Brain microvascular endothelial cell (primary cell): ENCODE measurements around the gene GLT6D1.

Experiments
- DNase-seq: peaks from one replicate; pipeline ENCODE4 v3.0.0-alpha.2; 2020
- H3K27ac ChIP-seq: fragments of 250-450 bp; sonication (Bioruptor Pico); 2 replicates; pipeline ENCODE4 v1.5.1; 2020; ENCODE audit warnings: mild to moderate bottlenecking, moderate library complexity
- H3K27me3 ChIP-seq: fragments of 250-450 bp; sonication (Bioruptor Pico); replicated peaks from 2 replicates; pipeline ENCODE4 v1.5.1; 2020; ENCODE audit warnings: mild to moderate bottlenecking
- H3K36me3 ChIP-seq: fragments of 250-450 bp; sonication (Bioruptor Pico); replicated peaks from 2 replicates; pipeline ENCODE4 v1.5.1; 2020; ENCODE audit warnings: mild to moderate bottlenecking
- H3K4me3 ChIP-seq: 2 replicates; pipeline ENCODE4 v1.5.1; 2011; ENCODE audit warnings: low read depth, mild to moderate bottlenecking, control low read depth, low read length, moderate library complexity
- in situ Hi-C: cut with HindIII; loops from 2 replicates; pipeline ENCODE4 v1.10.0; 2017; ENCODE audit warnings: low sequenced_read_pairs, low pct_ligation_motif_present
- TF ChIP-seq, protein P1 (sequence below): IDR thresholded peaks from 2 replicates; pipeline ENCODE4 v1.5.1; 2011; ENCODE audit warnings: low read depth, mild to moderate bottlenecking, moderate library complexity, low read length, control low read depth, inconsistent platforms; ENCODE audit errors: missing control alignments

GLT6D1 gene

DNA sequence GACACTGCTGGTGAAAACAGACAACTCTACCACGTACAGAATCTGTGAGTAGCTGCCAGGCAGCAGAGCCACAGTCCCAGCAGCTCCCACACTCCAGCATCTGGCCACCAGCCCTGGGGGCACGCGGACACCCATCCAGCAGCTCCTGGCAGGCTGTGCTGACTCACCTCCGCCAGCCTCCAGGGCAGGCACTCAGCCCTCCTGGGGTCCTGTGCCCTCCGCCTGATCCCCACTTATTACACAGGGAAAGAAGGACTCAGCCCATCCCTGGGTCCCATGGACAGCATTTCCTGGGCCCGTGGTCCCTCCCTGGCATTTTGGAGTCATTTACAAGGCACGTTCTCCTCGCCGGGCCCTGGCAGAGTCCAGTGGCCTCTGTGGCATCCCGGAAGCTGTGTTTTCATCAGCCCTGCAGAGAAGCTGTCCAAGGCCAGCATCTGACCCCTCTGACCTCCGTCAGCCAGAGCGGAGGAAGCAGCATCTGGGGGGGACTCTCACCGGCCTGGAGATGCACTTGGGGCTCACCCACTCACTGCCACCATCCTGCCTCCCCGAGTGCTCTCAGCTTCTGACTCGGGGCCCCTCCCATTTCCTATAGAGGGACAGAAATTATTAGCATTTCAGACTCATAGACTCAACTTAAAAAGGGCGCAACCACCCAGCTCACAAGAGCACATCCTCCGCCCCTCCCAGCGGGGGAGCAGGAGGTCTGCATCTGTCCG is 56.2 kb downstream of the GLT6D1 start:
- no peaks in the 10 kb centered on the region for H3K36me3 ChIP-seq
- TF ChIP-seq, protein P1, sequence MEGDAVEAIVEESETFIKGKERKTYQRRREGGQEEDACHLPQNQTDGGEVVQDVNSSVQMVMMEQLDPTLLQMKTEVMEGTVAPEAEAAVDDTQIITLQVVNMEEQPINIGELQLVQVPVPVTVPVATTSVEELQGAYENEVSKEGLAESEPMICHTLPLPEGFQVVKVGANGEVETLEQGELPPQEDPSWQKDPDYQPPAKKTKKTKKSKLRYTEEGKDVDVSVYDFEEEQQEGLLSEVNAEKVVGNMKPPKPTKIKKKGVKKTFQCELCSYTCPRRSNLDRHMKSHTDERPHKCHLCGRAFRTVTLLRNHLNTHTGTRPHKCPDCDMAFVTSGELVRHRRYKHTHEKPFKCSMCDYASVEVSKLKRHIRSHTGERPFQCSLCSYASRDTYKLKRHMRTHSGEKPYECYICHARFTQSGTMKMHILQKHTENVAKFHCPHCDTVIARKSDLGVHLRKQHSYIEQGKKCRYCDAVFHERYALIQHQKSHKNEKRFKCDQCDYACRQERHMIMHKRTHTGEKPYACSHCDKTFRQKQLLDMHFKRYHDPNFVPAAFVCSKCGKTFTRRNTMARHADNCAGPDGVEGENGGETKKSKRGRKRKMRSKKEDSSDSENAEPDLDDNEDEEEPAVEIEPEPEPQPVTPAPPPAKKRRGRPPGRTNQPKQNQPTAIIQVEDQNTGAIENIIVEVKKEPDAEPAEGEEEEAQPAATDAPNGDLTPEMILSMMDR = no peak
- in situ Hi-C loops = no loop called here
- no peak overlapping the region for H3K4me3 ChIP-seq
- no peak overlapping the region for H3K27ac ChIP-seq
- H3K27me3 ChIP-seq = no peaks in the 10 kb centered on the region
- no peak for DNase-seq

DNA sequence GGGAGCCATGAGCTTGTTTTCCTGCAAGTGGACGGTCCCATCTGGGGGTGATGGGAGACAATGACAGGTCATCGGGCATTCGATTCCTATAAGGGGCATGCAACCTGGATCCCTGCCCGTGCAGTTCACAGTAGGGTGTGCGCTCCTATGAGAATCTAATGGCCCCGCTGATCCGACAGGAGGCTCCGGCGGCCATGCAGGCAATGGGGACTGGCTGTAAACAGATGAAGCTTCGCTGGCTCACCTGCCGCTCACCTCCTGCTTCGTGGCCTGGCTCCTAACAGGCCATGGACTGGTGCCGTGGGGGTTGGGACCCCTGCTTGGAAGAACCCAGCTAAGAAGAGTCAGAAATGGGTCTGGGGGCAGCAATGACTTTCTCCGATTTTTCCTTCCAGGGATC is 56.8 kb downstream of the GLT6D1 start:
- no peak overlapping the region for H3K27ac ChIP-seq
- no peaks in the 10 kb centered on the region for H3K36me3 ChIP-seq
- H3K27me3 ChIP-seq = no peaks in the 10 kb centered on the region
- in situ Hi-C loops = no loop called here
- no peak overlapping the region for H3K4me3 ChIP-seq
- DNase-seq = no peak
- TF ChIP-seq, protein P1 = no peak

DNA sequence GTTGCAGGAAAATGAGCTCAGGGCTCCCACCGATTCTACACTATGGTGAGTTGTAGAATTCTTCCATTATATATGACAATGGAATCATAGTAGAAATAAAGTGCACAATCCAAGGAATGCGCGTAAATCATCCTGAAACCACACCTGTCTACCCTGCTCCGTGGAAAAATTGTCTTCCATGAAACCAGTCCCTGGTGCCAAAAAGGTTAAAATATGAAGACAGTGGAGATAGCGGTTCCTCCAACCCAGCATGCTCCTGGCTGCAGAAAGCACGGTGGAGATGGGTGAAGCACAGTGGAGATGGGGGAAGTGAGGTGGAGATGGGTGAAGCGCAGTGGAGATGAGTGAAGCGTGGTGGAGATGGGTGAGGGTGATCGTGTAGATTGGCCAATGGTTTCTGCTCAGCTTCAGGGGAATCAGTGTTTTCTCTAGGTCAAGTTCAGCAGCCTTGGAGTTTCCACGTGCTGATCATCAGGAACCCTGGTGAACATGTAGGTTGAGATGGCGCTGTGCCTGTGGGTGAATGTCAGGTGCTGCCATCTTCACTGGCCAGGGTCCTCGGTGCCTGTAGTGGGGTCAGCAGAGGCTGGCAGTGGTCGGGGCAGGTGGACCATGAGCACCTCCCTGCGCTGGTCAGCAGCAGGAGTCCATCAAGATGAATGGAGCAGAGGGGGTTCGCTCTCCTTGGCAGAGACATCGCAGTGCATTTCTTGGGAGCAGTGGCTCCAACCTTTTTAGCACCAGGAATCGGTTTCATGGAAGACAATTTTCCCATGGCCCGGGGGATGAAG is 57.5 kb downstream of the GLT6D1 start:
- TF ChIP-seq, protein P1 = no peak
- no peak for DNase-seq
- in situ Hi-C loops = no loop called here
- no peak overlapping the region for H3K27ac ChIP-seq
- H3K4me3 ChIP-seq = no peak overlapping the region
- no peaks in the 10 kb centered on the region for H3K27me3 ChIP-seq
- no peaks in the 10 kb centered on the region for H3K36me3 ChIP-seq

DNA sequence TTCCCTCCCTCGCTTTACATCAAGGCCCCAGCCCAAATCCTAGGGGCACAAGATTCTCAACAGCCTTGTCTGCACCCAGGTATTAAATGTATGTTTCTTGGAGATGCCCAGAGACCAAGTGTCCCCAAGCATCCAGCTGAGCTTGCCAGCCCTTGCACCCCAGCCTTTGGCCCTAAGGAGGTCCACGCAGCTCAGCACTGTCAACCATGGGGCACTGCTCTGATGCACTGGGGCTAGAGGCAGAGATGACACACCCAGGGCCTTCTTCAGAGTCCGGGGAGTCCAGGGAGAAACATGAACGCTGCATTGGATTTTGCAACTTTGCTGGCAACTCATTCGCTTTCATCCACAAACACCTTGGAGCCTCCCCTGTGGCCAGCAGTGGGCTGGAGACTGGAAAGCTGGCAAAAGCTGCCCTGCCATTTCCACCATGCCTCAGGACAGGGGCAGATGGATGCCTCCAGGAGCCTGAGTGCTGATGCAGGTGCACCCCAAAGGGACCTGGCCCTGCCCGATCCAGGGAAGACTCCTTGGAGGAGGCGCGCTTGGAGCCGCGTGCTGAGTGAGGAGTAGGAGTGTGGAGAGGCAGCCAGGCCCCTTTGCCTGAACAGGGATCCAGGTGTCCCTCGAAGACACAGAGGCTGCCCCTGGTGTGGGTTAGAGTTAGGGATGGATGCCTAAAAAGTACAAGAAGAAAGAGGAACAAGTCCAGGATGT is 58.5 kb downstream of the GLT6D1 start:
- Histone ChIP-seq H3K4me3 (no peak overlapping the region), H3K36me3 (no peaks in the 10 kb centered on the region), H3K27me3 (no peaks in the 10 kb centered on the region), H3K27ac (no peak overlapping the region)
- DNase-seq = no peak
- TF ChIP-seq, protein P1 = no peak
- in situ Hi-C loops = no loop called here

- H3K27ac ChIP-seq = no peak overlapping the region
- no peak overlapping the region for H3K4me3 ChIP-seq
- no peaks in the 10 kb centered on the region for H3K36me3 ChIP-seq
- no peak for DNase-seq
- in situ Hi-C loops = no loop called here
- TF ChIP-seq, protein P1 = no peak
- H3K27me3 ChIP-seq = no peaks in the 10 kb centered on the region
These were observed 59.3 kb downstream of the GLT6D1 start for GRCh38 chr9:135579889-135580660.
